NCI-H1048 (cell line): Measurements from ENCODE around the gene HIVEP3.

Source experiments
- DNase-seq: peaks from one replicate; lab custom pipeline; 2025; lab: John Stamatoyannopoulos, UW

HIVEP3 gene

DNA sequence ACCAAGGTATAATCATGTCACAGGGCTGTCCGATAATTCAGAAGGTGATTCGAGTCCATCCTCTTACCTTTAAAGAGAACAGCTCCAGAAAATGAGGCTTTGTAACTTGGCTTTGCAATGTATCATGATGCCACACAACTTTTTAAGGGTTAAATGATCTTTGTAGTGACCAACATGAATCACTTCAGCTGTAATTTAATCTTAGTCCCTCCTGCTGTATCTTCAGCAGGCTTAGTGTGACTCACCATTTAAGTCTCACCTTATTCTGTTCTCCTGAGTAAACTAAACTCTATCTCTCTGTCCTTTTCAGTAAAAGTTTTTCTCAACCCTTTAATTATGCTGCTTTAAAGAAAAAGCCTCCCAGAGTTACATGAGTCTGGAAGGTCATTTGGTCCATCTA is 1.9 kb upstream of the HIVEP3 start:
- no peak for DNase-seq

DNA sequence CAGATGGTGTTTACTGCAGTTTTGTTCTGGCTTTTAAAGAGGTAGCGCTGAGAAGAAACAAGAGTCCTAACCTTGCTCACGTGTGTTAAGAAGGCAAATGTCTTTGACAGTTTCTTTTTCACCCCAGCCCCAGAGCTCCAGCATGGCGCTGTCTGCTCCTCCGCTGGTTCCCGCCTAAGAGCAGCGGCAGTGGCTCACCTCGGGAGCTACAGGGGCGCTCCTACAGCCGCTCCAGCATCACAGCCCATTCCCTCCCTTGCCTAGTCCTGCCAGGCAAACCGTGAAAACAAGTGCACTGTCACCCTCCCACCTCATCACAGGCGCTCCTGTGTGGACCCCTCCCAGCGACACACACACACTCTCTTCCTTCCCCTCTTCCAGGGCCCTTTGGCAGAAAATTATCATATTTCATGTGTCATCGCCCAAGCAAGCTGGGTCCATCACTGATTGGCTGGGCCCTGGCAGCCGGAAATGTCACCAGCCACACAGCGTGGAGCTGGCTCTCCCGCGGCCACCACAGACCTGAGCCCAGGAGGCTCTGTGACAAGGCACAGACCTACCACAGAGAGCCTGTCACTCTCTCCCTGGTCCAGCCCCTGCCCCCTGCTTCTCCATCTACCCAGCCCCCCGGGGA is 1.2 kb upstream of the HIVEP3 start:
- no peak for DNase-seq

- no peak for DNase-seq
These were observed 409 bp upstream of the HIVEP3 start for GRCh38 chr1:41919131-41919530.

DNA sequence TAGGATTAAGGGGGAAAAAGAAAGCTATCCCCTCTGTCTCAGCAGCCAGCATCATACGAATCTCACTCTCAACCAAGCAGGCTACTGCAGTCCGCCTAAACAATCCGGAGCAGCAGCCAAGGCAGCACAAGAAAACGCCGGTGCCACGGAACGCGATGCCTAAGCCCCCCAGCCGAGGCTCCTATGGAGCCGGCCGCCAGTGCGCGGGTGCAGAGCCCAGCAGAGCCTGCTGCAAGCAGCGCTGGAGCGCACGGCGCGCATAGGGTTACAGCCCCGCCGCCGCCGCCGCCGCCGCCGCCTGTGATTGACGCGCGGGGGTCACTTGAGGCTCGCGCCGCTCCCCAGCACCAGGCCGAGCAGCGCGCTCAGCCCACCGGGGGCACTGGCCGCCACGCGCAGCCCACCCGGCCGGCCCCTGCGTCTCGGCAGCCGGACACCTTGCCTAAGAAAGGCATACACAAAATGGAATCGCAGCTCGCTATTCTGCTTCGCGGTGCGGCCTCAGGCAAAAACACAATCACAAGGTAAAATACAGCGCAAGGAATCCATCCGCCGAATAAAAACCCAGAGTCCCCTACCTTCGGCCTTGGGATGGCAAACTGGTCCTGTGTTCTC is 780 bp downstream of the HIVEP3 start:
- no peak for DNase-seq

GRCh38 chr1:41917076-41917475 is 1.6 kb downstream of the HIVEP3 start:
- DNase-seq, result no peak

DNA sequence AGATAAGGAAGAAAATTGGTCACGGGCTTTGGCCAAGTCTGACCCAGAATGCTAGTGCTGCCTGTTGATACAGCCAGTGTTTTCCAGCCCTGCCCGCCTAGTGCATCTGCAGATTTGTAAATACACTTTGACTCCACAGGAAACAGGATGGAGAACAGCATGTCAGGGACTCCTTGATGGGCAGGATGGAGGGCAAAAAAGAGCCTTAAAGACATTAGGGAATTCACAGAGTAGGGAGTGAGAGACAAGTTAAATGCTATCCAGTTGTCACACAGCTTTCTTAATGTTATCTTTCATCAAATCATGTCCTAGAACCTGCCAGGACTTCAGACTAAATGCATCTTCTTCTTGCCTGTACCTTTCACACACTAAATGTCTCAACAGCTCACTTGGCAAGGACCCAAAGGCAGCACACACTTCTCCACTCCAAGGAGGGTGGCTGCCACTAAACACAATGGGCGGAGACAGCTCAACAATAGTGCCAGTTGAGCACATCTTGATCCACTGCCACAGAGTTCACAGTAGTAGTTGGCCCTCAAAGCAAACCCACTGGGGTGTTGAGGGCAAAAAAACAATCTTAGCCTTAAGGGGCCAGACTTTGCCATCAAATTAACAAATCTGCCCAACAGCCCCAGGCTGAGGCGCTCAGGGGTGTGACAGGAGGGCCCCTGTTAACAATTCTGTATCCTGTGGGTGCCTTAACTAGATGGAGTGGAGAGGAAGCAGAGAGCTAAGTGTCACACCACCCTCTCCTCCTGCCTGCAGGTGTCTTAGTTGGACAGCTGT is 2.7 kb downstream of the HIVEP3 start:
- DNase-seq, result no peak

DNA sequence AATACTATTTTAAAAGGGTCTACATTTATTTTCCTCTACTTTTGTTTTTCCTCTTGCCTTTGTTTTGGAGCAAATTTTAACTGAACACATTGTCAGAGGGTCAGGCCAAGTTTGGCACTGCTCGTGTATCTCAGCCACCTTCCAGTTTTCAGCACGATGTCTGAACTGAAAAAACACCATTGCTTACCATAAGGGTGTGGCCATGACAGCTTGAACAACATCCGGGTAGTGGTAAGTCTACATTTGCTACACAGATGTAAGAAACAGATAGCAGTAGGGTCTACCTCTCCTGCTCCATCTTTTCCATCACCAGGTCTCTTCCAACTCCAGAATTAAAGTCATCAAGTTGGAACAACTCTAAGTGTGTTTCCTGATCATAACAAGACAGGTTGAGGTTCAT is 4.2 kb downstream of the HIVEP3 start:
- DNase-seq, result no peak

DNA sequence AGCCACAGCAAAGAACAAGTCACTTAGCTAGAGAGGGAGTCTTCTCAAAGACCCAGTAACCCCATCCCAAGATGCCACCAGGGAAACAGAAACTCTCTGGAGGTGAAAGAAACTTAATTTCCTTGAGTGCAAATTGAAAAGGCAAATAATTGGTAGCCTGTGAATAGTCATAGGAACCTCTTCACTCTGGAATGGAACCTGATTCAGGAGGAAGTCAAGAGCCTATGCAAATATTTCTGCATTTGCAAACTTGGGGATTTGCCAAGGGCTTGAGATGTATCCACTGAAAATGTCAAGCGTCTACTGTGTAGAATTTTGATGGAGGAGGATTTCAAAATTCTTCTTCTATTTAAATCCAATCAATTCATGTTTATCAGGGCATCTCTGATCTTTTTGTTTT is 5.7 kb downstream of the HIVEP3 start:
- peak; percentile 45 for DNase-seq

DNA sequence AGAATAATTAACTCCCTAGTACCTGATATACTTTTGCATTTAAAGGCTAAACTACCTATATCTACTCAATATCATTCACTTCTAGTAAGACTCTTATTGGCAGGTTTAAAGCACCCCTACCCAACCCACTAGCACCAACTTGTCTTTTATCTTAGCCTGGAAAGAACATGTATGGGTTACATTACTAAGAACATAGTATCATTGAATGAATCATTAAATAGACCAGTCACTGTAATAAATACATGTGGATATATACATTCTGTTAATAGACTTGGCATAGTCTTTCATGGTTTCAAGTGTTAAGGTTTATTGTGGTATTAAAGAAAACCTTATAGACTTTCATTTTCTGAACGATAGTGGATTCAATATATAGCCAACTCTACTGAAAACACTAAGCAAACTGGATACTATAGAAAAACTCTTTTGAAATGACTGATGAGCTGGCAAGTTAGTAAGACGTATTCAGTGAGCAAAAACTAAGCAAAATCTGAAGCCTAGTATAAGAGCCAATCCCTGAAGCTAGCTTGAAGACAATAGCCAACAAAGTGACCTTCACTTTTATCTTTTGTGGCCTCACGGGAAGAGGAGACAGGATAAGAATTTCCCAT is 10.3 kb downstream of the HIVEP3 start:
- no peak for DNase-seq

GRCh38 chr1:41907446-41907845 is 11.3 kb downstream of the HIVEP3 start:
- no peak for DNase-seq

DNA sequence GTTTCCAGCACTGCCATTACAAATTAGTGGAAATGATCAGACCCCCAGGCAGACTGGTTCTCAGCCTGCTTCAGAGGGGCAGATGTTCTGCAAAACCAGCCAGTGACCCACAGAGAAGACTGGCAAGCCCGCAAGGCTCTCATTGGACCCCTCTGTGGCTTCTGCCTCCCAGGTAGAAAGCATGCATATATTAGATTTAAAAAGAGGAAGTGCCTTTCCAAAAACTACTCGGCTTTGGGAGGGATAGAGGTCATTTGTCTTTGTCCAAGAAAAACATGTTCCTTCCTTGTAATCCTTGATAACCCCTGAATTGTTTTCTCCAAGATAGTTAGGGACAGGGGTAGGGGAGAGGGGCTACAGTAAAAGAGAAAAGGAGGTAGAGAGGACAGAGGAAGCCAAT is 11.8 kb downstream of the HIVEP3 start:
- no peak for DNase-seq

DNA sequence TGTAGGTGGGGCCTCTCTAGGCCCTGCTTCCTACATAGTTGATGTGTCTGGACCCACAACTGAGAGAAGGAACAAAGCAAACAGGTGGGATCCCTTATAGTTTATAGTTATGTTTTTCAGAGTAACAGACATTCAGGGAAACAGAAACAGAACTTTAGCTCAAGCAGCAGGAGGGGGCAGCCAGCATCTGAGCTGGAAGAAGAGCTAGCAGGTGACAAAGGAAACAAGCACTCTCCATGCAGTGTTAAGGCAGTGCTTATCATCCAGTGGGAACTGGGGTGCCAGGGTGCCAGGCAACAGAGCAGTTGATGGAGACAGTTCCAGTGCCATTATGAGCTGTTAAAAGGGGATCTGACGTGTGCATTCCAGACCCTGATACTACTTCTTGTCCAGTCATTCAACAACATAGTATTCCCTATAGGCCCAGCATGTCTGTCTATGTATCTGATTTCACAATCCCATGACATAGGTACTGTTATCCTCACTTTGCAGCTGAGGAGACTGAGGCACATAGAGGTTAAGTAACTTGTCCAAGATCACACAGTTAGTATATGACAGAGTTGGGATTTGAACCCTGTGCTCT is 13.5 kb downstream of the HIVEP3 start:
- no peak for DNase-seq

DNA sequence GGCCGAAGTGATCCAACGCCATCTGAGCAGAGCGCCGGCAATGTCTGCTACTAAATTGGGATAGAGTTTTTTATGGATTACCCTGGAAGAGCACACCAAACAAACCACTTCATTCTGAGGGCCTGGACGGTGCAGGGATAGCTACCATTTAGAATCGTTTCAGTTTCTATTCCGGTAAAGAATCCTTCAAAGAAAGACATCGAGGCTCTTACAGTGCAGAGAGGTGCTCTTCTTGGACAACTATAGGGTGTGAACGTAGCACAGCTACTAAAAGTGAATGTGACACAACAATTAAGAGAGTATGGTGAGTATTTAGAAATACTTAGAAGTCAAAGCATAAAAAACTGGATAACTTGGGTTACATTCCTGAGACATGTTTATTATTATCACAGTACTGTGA is 16.1 kb downstream of the HIVEP3 start:
- DNase-seq, result no peak

- DNase-seq, result no peak
These were observed 16.6 kb downstream of the HIVEP3 start for GRCh38 chr1:41902159-41902577.

DNA sequence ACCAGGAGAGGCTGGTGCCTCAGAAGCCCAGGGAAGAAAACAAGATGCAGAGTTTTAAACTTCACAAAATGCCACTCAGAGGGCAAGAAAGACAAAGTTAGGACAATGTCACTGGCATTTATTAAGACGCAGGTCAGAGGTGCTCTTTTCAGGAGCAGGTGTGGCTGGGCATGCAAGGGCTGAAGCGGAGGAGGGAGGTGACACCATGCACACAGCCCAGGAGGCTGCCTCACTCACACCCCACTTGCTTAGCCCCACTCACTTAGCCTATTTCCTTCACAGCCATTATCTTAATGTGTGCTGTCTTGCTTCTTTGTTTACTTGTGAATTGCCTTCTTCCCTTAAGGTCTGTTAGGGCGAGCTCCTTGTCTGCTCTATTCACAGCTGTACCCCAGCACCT is 17.2 kb downstream of the HIVEP3 start:
- no peak for DNase-seq

GRCh38 chr1:41900603-41901444 is 17.9 kb downstream of the HIVEP3 start:
- DNase-seq, result no peak

DNA sequence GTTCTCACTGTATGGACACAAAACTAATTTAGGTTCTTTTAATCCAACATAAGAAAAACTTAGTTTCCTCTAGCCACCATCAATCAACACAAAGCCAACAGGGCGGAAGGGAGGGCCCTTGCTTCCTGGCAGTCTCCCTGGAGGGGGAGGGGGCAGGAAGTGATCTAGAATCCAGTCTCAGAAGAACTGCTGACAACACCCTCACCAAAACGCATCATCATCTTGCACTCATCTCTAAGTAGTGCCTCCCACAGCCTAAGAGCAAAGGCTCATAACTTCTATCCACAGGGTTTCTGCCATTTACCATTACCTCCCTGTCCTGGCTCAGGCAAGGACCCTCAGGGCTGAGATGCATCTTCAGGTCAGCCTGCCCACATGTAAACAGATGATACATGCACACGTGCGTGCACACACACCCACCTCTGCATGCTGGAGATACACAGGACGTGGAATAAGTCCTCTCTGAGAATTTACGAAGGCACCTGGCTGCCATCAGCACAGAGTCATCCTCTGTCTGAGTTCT is 20.5 kb downstream of the HIVEP3 start:
- no peak for DNase-seq

GRCh38 chr1:41895552-41895951 is 23.2 kb downstream of the HIVEP3 start:
- no peak for DNase-seq

- DNase-seq, result no peak
These were observed 23.8 kb downstream of the HIVEP3 start for GRCh38 chr1:41894808-41895483.

DNA sequence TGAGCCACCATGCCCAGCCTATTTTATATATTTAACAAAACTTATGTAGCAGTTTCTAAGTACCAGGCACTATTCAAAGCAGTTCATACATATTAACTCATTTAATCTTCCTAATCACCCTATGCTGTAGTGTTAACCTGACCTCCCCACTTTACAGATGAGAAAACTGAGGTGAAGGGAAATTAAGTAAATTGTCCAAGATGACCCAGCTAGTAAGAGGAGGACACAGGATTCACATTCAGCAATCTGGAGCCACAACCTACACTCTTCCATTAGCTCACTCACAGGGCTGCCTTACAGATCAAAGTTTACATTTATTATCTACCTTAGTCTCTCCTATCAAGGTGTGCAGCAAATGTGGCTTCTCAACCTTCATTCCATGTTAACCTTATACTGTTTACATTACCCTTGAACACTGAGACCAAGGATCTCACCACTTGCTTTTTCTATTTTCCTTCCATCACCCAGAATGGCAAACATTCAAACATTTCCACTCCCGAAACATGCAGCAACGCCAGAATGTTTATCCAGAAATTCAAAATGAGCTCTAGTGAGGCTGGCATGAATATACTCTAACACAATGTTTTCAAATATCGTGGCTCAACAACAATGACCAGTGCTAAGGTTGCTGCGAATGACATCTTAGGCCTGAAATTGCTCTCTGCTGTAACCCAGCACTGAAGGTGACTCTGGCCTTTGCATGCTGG is 24.5 kb downstream of the HIVEP3 start:
- no peak for DNase-seq
